ENCODE data around the gene AHDC1.

AHDC1 gene

GRCh38 chr1:27548136-27548853 is 55.6 kb downstream of the AHDC1 start:
- H3K36me3 ChIP-seq (ENCODE audit: control insufficient read depth, insufficient read depth, low read length): peaks cover 13% of the 10 kb centered on the region
- DNase-seq (ENCODE audit: extremely low read depth, insufficient read length): no peak
- H3K4me3 ChIP-seq (replicated peaks; ENCODE audit: low read depth, low read length): no peak overlapping the region
- no peak for TF ChIP-seq CTCF (IDR thresholded peaks at IDR 0.05; ENCODE audit: insufficient read depth, low read length, poor library complexity, severe bottlenecking)
- no peaks in the 10 kb centered on the region for H3K27me3 ChIP-seq (replicated peaks; ENCODE audit: control insufficient read depth, insufficient read depth, low read length)

GRCh38 chr1:27547220-27548116 is 56.5 kb downstream of the AHDC1 start:
- Histone ChIP-seq H3K36me3 (ENCODE audit: control insufficient read depth, insufficient read depth, low read length) (peaks cover 13% of the 10 kb centered on the region), H3K4me3 (replicated peaks; ENCODE audit: low read depth, low read length) (no peak overlapping the region), H3K27me3 (replicated peaks; ENCODE audit: control insufficient read depth, insufficient read depth, low read length) (no peaks in the 10 kb centered on the region)
- no peak for DNase-seq (ENCODE audit: extremely low read depth, insufficient read length)
- TF ChIP-seq CTCF (IDR thresholded peaks at IDR 0.05; ENCODE audit: insufficient read depth, low read length, poor library complexity, severe bottlenecking): no peak

- H3K36me3 ChIP-seq (ENCODE audit: control insufficient read depth, insufficient read depth, low read length): peaks cover 6% of the 10 kb centered on the region
- no peak for TF ChIP-seq CTCF (IDR thresholded peaks at IDR 0.05; ENCODE audit: insufficient read depth, low read length, poor library complexity, severe bottlenecking)
- H3K4me3 ChIP-seq (replicated peaks; ENCODE audit: low read depth, low read length): no peak overlapping the region
- no peak for DNase-seq (ENCODE audit: extremely low read depth, insufficient read length)
- no peaks in the 10 kb centered on the region for H3K27me3 ChIP-seq (replicated peaks; ENCODE audit: control insufficient read depth, insufficient read depth, low read length)
Observed at GRCh38 chr1:27545876-27546275, 58.1 kb downstream of the AHDC1 start.

GRCh38 chr1:27545271-27545670 is 58.7 kb downstream of the AHDC1 start:
- Histone ChIP-seq H3K27me3 (replicated peaks; ENCODE audit: control insufficient read depth, insufficient read depth, low read length) (no peaks in the 10 kb centered on the region), H3K36me3 (ENCODE audit: control insufficient read depth, insufficient read depth, low read length) (peaks cover 2% of the 10 kb centered on the region), H3K4me3 (replicated peaks; ENCODE audit: low read depth, low read length) (no peak overlapping the region)
- no peak for DNase-seq (ENCODE audit: extremely low read depth, insufficient read length)
- TF ChIP-seq CTCF (IDR thresholded peaks at IDR 0.05; ENCODE audit: insufficient read depth, low read length, poor library complexity, severe bottlenecking): no peak

- DNase-seq (ENCODE audit: extremely low read depth, insufficient read length): no peak
Observed at GRCh38 chr1:27544834-27545233, 59.1 kb downstream of the AHDC1 start.

More at GRCh38 chr1:27544834-27545233, 59.1 kb downstream of the AHDC1 start:
- TF ChIP-seq CTCF (IDR thresholded peaks at IDR 0.05; ENCODE audit: insufficient read depth, low read length, poor library complexity, severe bottlenecking): no peak
- H3K27me3 ChIP-seq (replicated peaks; ENCODE audit: control insufficient read depth, insufficient read depth, low read length): no peaks in the 10 kb centered on the region
- H3K4me3 ChIP-seq (replicated peaks; ENCODE audit: low read depth, low read length): no peak overlapping the region
- peaks cover 2% of the 10 kb centered on the region for H3K36me3 ChIP-seq (ENCODE audit: control insufficient read depth, insufficient read depth, low read length)
